K562 (cell line): ENCODE results near the gene SOWAHA. TPM values are rescaled to one million over a fixed set of nuclear protein-coding genes. Genes with fewer than 3 reads are reported as not detected.

Experiments
- ATAC-seq: fragments of 200-7000 bp; cut with Tn5 transposase; 3 replicates; pipeline ENCODE4 v1.9.1; 2020; ENCODE audit warnings: moderate library complexity
- BruUV-seq: library from RNA; stranded (reverse); fragments of 400-500 nt; replicated peaks from 2 replicates; lab custom pipeline; 2021; lab: Mats Ljungman, UMichigan
- CTCF ChIA-PET: fragments of 300-600 bp; formaldehyde crosslinking; extraction: SDS; loops from one replicate; lab custom pipeline; 2021; ENCODE audit warnings: low intra/inter-chr PET ratio; lab: Yijun Ruan, JAX
- POLR2A ChIA-PET: fragments of 300-600, 350-650 bp; sonication (Branson Sonifier 250); formaldehyde crosslinking; extraction: SDS; loops from one replicate; lab custom pipeline; 2021; ENCODE audit warnings: antibody characterized with exemption, inconsistent platforms; lab: Yijun Ruan, JAX
- DNase-seq, 4 experiments: peaks; one replicate each; pipeline versions ENCODE4 v3.0.0 to v3.0.0-alpha.2; 2011 to 2018; ENCODE audit warnings: low spot score in 3 of 4, mixed read lengths in 3 of 4; ENCODE audit errors: extremely low read depth in 1 of 4
- FAIRE-seq: peaks from 2 replicates; lab custom pipeline; 2011; peaks lifted over from hg19 to GRCh38; lab: Jason Lieb, UNC
- H2AFZ ChIP-seq: 2 replicates; pipeline ENCODE4 v1.6.0; 2011; ENCODE audit warnings: low read depth, low read length, control low read depth, inconsistent platforms
- H3K27ac ChIP-seq: fragments of 200-600 bp; 3 replicates; pipeline ENCODE4 v1.8.0; 2011; ENCODE audit warnings: low read depth, mild to moderate bottlenecking, control low read depth, inconsistent platforms, low read length, moderate library complexity, mixed read lengths; ENCODE audit errors: extremely low read depth
- H3K27me3 ChIP-seq, 2 experiments: fragments of 300-600 bp in 1 of 2; 2 replicates in 1 of 2; 3 replicates in 1 of 2; pipeline versions ENCODE4 v1.6.0 to v1.8.0; 2011; ENCODE audit warnings: inconsistent platforms in 2 of 2, low read length in 2 of 2, mild to moderate bottlenecking in 1 of 2, mixed read lengths in 1 of 2, moderate library complexity in 1 of 2; ENCODE audit not compliant: control insufficient read depth in 2 of 2, insufficient read depth in 2 of 2
- H3K36me3 ChIP-seq: fragments of 300-600 bp; 3 replicates; pipeline ENCODE4 v1.8.0; 2011; ENCODE audit warnings: mild to moderate bottlenecking, low read length, inconsistent platforms; ENCODE audit not compliant: control insufficient read depth, insufficient read depth
- H3K4me1 ChIP-seq, 2 experiments: fragments of 200-600 bp in 1 of 2; replicated peaks in 1 of 2; 2 replicates in 1 of 2; 3 replicates in 1 of 2; pipeline versions ENCODE4 v1.5.1 to v1.8.0; 2011; ENCODE audit warnings: inconsistent platforms in 2 of 2, low read length in 2 of 2, mild to moderate bottlenecking in 1 of 2, mixed read lengths in 1 of 2, moderate library complexity in 1 of 2; ENCODE audit not compliant: control insufficient read depth in 2 of 2, insufficient read depth in 2 of 2
- H3K4me2 ChIP-seq: 2 replicates; pipeline ENCODE4 v1.6.1; 2011; ENCODE audit warnings: low read length, control low read depth, inconsistent platforms, mixed read lengths; ENCODE audit not compliant: insufficient read depth
- H3K4me3 ChIP-seq: fragments of 200-600 bp; sonication (generic), shearing (Covaris generic); 2 replicates; pipeline ENCODE4 v1.5.1; 2016; ENCODE audit warnings: control low read depth, inconsistent platforms
- H3K79me2 ChIP-seq: fragments of 200-600 bp; 3 replicates; pipeline ENCODE4 v1.8.0; 2011; ENCODE audit warnings: low read length, inconsistent platforms; ENCODE audit not compliant: control insufficient read depth, insufficient read depth
- H3K9ac ChIP-seq, 2 experiments: 2 replicates each; pipeline versions ENCODE4 v1.6.0 to v1.6.1; 2011; ENCODE audit warnings: low read depth in 2 of 2, low read length in 2 of 2, control low read depth in 1 of 2, inconsistent platforms in 1 of 2, mild to moderate bottlenecking in 1 of 2, mixed read lengths in 1 of 2; ENCODE audit not compliant: insufficient read depth in 1 of 2
- H3K9me1 ChIP-seq: one replicate; pipeline ENCODE4 v1.6.0; 2011; ENCODE audit warnings: inconsistent platforms, mild to moderate bottlenecking, low read length, moderate library complexity; ENCODE audit not compliant: control insufficient read depth, insufficient read depth
- H3K9me3 ChIP-seq: replicated peaks from 2 replicates; pipeline ENCODE4 v1.5.1; 2011; ENCODE audit warnings: low read depth, low read length, inconsistent platforms; ENCODE audit not compliant: control insufficient read depth, insufficient read depth
- H4K20me1 ChIP-seq: replicated peaks from 2 replicates; pipeline ENCODE4 v1.6.1; 2011; ENCODE audit warnings: low read length, inconsistent platforms, mixed read lengths; ENCODE audit not compliant: control insufficient read depth, insufficient read depth
- ATF7 ChIP-seq: fragments of 450-650 bp; IDR thresholded peaks from 2 replicates; pipeline ENCODE4 v1.7.1; 2014; ENCODE audit warnings: mild to moderate bottlenecking, moderate library complexity
- GABPA ChIP-seq: fragments of 200-800 bp; sonication (Bioruptor generic); conservative IDR thresholded peaks from 2 replicates; pipeline ENCODE4 v1.6.1; 2016; ENCODE audit warnings: low read depth, missing genetic modification characterization, missing compliant biosample characterization
- HNRNPUL1 ChIP-seq: fragments of 200-400 bp; formaldehyde crosslinking; IDR thresholded peaks from 2 replicates; pipeline ENCODE4 v1.6.1; 2017; ENCODE audit warnings: low read length
- OTX1 ChIP-seq: fragments of 450-650 bp; formaldehyde crosslinking; IDR thresholded peaks from 2 replicates; pipeline ENCODE4 v1.4.0; 2022; ENCODE audit warnings: mild to moderate bottlenecking
- WGBS: fragments of 100-300 bp; shearing (Covaris generic); methylation state at CpG from one replicate; pipeline ENCODE4 v1.1.6; 2016; ENCODE audit warnings: low coverage, mixed read lengths; ENCODE audit not compliant: insufficient coverage; ENCODE audit errors: missing lambda C conversion rate; 5-methylcytosine and 5-hydroxymethylcytosine counted together
- in situ Hi-C: fragments of 300-500 bp; cut with MboI; formaldehyde crosslinking; loops from 4 replicates; pipeline ENCODE4 v1.15.0; 2018; ENCODE audit warnings: inconsistent platforms, mixed read lengths
- intact Hi-C: fragments of 100-400 bp; cut with micrococcal nuclease; formaldehyde crosslinking; loops from 2 replicates; pipeline ENCODE4 v1.14.2; 2022
- polyA plus RNA-seq, 8 experiments: library from polyadenylated mRNA; depleted of rRNA in 4 of 8; stranded (reverse) in 5 of 8; unstranded in 3 of 8; fragments of >200 nt; fragmentation: Nextera tagmentation in 2 of 8; fragmentation: Illumina TruSeq in 1 of 8; extraction: Ambion mirVana in 2 of 8; extraction: Trizol in 1 of 8; gene quantifications; 2 replicates each; pipeline versions ENCODE4 v1.2.1 to v1.2.3, GENCODE V29; 2011 to 2014; ENCODE audit warnings: inconsistent platforms in 1 of 8, missing spikeins in 1 of 8
- total RNA-seq, 7 experiments: library from RNA; depleted of rRNA in 6 of 7; stranded (reverse); fragments of >200 nt in 6 of 7; fragmentation: Illumina TruSeq in 2 of 7; extraction: Trizol in 2 of 7; gene quantifications; 2 replicates each; pipeline versions ENCODE4 v1.2.1 to v1.2.3, GENCODE V29; 2011 to 2021; ENCODE audit warnings: low replicate concordance in 1 of 7
- TF ChIP-seq, protein P1 (sequence below): conservative IDR thresholded peaks from 2 replicates; pipeline ENCODE4 v1.6.1; 2011; ENCODE audit warnings: low read depth, mild to moderate bottlenecking, low read length; ENCODE audit not compliant: control insufficient read depth
- TF ChIP-seq, protein P2 (sequence below): fragments of 450-650 bp; formaldehyde crosslinking; conservative IDR thresholded peaks from 2 replicates; pipeline ENCODE4 v1.4.0; 2022; ENCODE audit warnings: mild to moderate bottlenecking, missing genetic modification characterization

The SOWAHA gene
- total and polyA plus RNA-seq, 9 of the 15 experiments (the other 6 are each of a cell fraction or from before 2014, with no cell fraction given), result not detected

DNA sequence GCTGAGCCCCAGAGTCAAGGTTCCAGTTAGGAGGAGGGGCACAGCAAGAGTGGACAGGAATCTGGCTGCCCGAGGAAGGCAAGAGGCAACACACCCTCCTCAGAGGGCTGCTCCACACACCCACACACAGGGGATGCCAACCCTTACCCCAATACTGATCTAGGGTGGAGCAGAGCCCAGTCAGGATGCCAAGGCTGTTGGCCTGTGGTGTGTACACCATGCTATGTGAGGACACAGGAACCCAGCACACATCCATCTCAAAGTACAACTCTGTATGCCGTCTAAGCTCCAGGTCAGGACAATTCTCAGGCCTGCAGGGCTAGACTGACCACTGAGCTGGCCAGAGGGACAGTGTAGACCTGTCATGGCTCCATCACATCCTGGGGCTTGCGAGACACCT is 38.7 kb upstream of the SOWAHA start:
- Histone ChIP-seq H3K79me2 (peaks cover 88% of the 10 kb centered on the region), H3K4me2 (peak overlapping the region; percentile 88), H3K9me1 (no peaks in the 10 kb centered on the region), H4K20me1 (peaks cover 5% of the 10 kb centered on the region), H3K4me3 (0 out of 2 replicates have a peak overlapping the region, but pooled peaks have one; percentile 58), H3K27ac (peak overlapping the region; percentile 58), H3K4me1 (peaks cover 39 to 54% of the 10 kb centered on the region in 2 experiments), H3K9ac (peak overlapping the region; percentile 81 to 90), H3K27me3 (no peaks in the 10 kb centered on the region), H3K36me3 (peaks cover 36% of the 10 kb centered on the region; the same call in 2 of the 3 replicates), H2AFZ (no peak overlapping the region), H3K9me3 (no peaks in the 10 kb centered on the region)
- in situ Hi-C loops (no loop called here), intact Hi-C loops (loop anchor here (2.0 kb wide), 1 partner anchor 32 kb away; no protein-coding TSS in a partner anchor)
- no TSS peak for BruUV-seq
- CTCF ChIA-PET, result no interaction called here
- ATAC-seq, result peak; percentile 2; the same call in 2 of the 3 replicates
- FAIRE-seq, result no peak
- DNase-seq, result no peak
- POLR2A ChIA-PET, result interaction anchor here (0.5 to 1.7 kb wide), 10 partner anchors 11 to 92 kb away, joined by 3 to 5 read pairs (median 3); partner anchors contain the start of gene UQCRQ
- TF ChIP-seq, protein P1, sequence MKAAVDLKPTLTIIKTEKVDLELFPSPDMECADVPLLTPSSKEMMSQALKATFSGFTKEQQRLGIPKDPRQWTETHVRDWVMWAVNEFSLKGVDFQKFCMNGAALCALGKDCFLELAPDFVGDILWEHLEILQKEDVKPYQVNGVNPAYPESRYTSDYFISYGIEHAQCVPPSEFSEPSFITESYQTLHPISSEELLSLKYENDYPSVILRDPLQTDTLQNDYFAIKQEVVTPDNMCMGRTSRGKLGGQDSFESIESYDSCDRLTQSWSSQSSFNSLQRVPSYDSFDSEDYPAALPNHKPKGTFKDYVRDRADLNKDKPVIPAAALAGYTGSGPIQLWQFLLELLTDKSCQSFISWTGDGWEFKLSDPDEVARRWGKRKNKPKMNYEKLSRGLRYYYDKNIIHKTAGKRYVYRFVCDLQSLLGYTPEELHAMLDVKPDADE, result 0 out of 2 replicates have a peak, but pooled peaks have one; percentile 22
- TF ChIP-seq HNRNPUL1 (no peak), GABPA (tag) (0 out of 2 replicates have a peak, but pooled peaks have one; percentile 3), ATF7 (peak; percentile 2; the same call in 1 of the 2 replicates), OTX1 (CRISPR knock-in tag) (no peak)
- TF ChIP-seq, protein P2, sequence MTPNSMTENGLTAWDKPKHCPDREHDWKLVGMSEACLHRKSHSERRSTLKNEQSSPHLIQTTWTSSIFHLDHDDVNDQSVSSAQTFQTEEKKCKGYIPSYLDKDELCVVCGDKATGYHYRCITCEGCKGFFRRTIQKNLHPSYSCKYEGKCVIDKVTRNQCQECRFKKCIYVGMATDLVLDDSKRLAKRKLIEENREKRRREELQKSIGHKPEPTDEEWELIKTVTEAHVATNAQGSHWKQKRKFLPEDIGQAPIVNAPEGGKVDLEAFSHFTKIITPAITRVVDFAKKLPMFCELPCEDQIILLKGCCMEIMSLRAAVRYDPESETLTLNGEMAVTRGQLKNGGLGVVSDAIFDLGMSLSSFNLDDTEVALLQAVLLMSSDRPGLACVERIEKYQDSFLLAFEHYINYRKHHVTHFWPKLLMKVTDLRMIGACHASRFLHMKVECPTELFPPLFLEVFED (CRISPR knock-in tag), result no peak
- WGBS, result 11% methylated on average over 3 of the region's 3 CpGs
